OCI-LY7 (cell line): ENCODE measurements around the gene CCBE1. TPM values are rescaled to one million over a fixed set of nuclear protein-coding genes. Genes with fewer than 3 reads are reported as not detected.

Experiments used
- BruUV-seq: library from RNA; stranded (reverse); fragments of 400-500 nt; replicated peaks from 2 replicates; lab custom pipeline; 2021; lab: Mats Ljungman, UMichigan
- CTCF ChIA-PET: fragments of 300-600 bp; sonication (Branson Sonifier 250); formaldehyde crosslinking; loops from one replicate; lab custom pipeline; 2022; ENCODE audit warnings: antibody characterized with exemption; ENCODE audit not compliant: unreplicated experiment; lab: Charles Lee
- POLR2A ChIA-PET: fragments of 300-600 bp; sonication (Branson Sonifier 250); formaldehyde crosslinking; loops from one replicate; lab custom pipeline; 2022; ENCODE audit warnings: antibody characterized with exemption; lab: Charles Lee
- DNase-seq: peaks from one replicate; pipeline ENCODE4 v3.0.0-alpha.2; 2015; ENCODE audit warnings: low spot score
- H2AFZ ChIP-seq: fragments of 200-600 bp; sonication (generic), shearing (Covaris generic); 2 replicates; pipeline ENCODE4 v1.6.1; 2014; ENCODE audit warnings: mild to moderate bottlenecking, antibody characterized with exemption, low read length, moderate library complexity
- H3K27ac ChIP-seq: fragments of 200-600 bp; sonication (generic); 2 replicates; pipeline ENCODE4 v1.5.1; 2014; ENCODE audit warnings: mixed run types, low read depth, mild to moderate bottlenecking, moderate library complexity, low read length, inconsistent platforms; ENCODE audit not compliant: poor library complexity, severe bottlenecking
- H3K36me3 ChIP-seq: fragments of 200-600 bp; sonication (generic); 2 replicates; pipeline ENCODE4 v1.6.1; 2014; ENCODE audit warnings: mild to moderate bottlenecking, antibody characterized with exemption, low read length, moderate library complexity, mixed read lengths; ENCODE audit not compliant: insufficient read depth
- H3K4me1 ChIP-seq: fragments of 200-600 bp; sonication (generic); 2 replicates; pipeline ENCODE4 v1.5.1; 2014; ENCODE audit warnings: mild to moderate bottlenecking, low read length; ENCODE audit not compliant: insufficient read depth, poor library complexity, severe bottlenecking
- H3K4me2 ChIP-seq: fragments of 200-600 bp; sonication (generic); 2 replicates; pipeline ENCODE4 v1.6.1; 2014; ENCODE audit warnings: mild to moderate bottlenecking, low read length
- H3K4me3 ChIP-seq: fragments of 200-600 bp; sonication (generic); 2 replicates; pipeline ENCODE4 v1.5.1; 2014; ENCODE audit warnings: mild to moderate bottlenecking, low read depth, low read length; ENCODE audit not compliant: poor library complexity, severe bottlenecking
- H3K79me2 ChIP-seq: fragments of 200-600 bp; sonication (generic); 2 replicates; pipeline ENCODE4 v1.6.1; 2016; ENCODE audit warnings: low read depth, mild to moderate bottlenecking, low read length, moderate library complexity, mixed read lengths; ENCODE audit not compliant: insufficient read depth
- H3K9me2 ChIP-seq: fragments of 200-600 bp; sonication (generic); 2 replicates; pipeline ENCODE4 v1.6.1; 2016; ENCODE audit warnings: mild to moderate bottlenecking, low read length, mixed read lengths; ENCODE audit not compliant: insufficient read depth
- H3K9me3 ChIP-seq: fragments of 200-600 bp; sonication (generic); 2 replicates; pipeline ENCODE4 v1.6.1; 2014; ENCODE audit warnings: mild to moderate bottlenecking, mixed run types, low read length, mixed read lengths
- H4K20me1 ChIP-seq: fragments of 200-600 bp; sonication (generic); 2 replicates; pipeline ENCODE4 v1.6.1; 2014; ENCODE audit warnings: mild to moderate bottlenecking, antibody characterized with exemption, low read length, moderate library complexity, mixed read lengths; ENCODE audit not compliant: insufficient read depth
- CTCF ChIP-seq: fragments of 200-600 bp; sonication (generic); conservative IDR thresholded peaks from 2 replicates; pipeline ENCODE4 v1.5.1; 2014; ENCODE audit warnings: mild to moderate bottlenecking, antibody characterized with exemption, low read length, moderate library complexity, mixed read lengths
- EZH2phosphoT487 ChIP-seq: fragments of 200-600 bp; sonication (generic); IDR thresholded peaks from 2 replicates; pipeline ENCODE4 v1.6.1; 2018; ENCODE audit warnings: low read depth, borderline replicate concordance, mild to moderate bottlenecking, mixed run types, antibody characterized with exemption, low read length, moderate library complexity, mixed read lengths
- intact Hi-C: fragments of 100-400 bp; cut with micrococcal nuclease; formaldehyde crosslinking; loops from one replicate; pipeline ENCODE4 v1.10.0; 2022; ENCODE audit not compliant: unreplicated experiment
- total RNA-seq, 2 experiments: library from RNA; depleted of rRNA in 1 of 2; stranded (reverse); fragments of >200 nt in 1 of 2; shearing (Covaris generic) in 1 of 2; gene quantifications; 2 replicates each; pipeline ENCODE4 v1.2.3, GENCODE V29; 2014 to 2022

CCBE1 gene
- total RNA-seq, 2 experiments from 2014 or later, result 0.16 to 0.70 TPM

DNA sequence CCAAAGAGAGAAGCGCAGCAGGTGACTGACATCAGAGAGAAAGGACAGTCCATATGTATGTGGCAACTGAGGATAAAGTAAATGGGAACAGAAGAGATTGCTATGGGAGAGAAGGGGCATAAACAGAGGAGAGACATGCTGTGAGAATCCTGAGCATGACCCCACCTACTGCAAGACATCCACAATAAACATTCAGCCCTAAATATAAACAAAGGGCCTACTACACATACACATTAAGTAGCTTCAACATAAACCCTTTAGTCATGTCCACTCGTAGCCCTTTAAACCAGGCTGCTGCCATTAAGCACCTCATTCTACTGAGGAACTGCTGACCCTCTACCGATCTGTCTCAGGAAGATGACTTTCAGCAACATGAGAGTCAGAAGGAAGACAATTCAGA is 32.9 kb downstream of the CCBE1 start:
- POLR2A ChIA-PET, result no interaction called here
- H3K36me3 ChIP-seq, result no peaks in the 10 kb centered on the region
- no TSS peak for BruUV-seq

GRCh38 chr18:59663096-59663495 is 34.1 kb downstream of the CCBE1 start:
- Histone ChIP-seq H2AFZ (no peak overlapping the region), H3K27ac (no peak overlapping the region), H3K9me2 (no peaks in the 10 kb centered on the region), H4K20me1 (no peaks in the 10 kb centered on the region), H3K4me2 (no peak overlapping the region), H3K4me1 (no peaks in the 10 kb centered on the region), H3K79me2 (no peaks in the 10 kb centered on the region), H3K9me3 (no peaks in the 10 kb centered on the region), H3K36me3 (no peaks in the 10 kb centered on the region), H3K4me3 (no peak overlapping the region)
- POLR2A ChIA-PET, result no interaction called here
- no peak for TF ChIP-seq EZH2phosphoT487
- CTCF ChIA-PET, result no interaction called here
- no peak for DNase-seq
- BruUV-seq, result no TSS peak
- intact Hi-C loops, result no loop called here

More for the DNA sequence above, 32.9 kb downstream of the CCBE1 start:
- DNase-seq, result no peak
- H3K79me2 ChIP-seq, result no peaks in the 10 kb centered on the region
- no peaks in the 10 kb centered on the region for H4K20me1 ChIP-seq
- no peaks in the 10 kb centered on the region for H3K9me3 ChIP-seq
- TF ChIP-seq EZH2phosphoT487, result no peak
- TF ChIP-seq CTCF, result no peak
- no peak overlapping the region for H3K27ac ChIP-seq
- CTCF ChIA-PET, result no interaction called here
- no peak overlapping the region for H2AFZ ChIP-seq
- no peaks in the 10 kb centered on the region for H3K9me2 ChIP-seq
- no peak overlapping the region for H3K4me2 ChIP-seq
- H3K4me3 ChIP-seq, result no peak overlapping the region
- intact Hi-C loops, result no loop called here
- no peaks in the 10 kb centered on the region for H3K4me1 ChIP-seq

DNA sequence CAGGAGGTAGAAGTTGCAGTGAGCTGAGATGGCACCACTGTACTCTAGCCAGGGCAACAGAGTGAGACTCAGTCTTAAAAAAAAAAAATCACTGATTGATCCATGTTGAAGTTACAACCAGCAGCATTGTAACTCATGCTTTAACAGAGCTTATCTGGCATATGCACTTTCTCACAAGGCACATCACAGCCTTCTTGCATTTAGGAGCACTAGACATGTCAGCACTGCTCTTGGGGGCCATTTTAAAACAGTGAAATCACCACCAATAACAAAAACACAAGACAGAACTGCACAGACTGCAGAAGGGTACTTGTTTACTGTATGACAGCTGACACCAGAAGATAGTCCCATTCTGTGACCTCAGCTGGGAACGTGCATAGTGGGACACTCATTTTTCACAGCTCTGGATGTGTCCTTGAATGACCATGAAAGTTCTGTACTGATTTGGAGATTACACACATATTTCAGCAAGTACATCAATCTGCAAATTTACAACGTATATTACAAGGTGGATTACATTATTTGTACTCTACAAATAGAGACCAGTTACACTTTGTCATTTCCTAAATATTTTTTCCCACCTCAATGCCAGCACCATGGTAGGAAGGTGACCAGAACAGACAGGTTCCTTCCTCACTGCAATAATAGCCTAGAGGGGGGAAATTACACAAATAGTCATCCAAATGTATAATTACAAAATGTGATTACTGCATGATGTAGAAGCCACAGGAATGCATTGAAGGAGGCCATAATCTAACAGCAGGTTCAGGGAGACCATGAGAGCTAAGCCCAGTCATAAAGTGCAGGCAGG is 35.1 kb downstream of the CCBE1 start:
- Histone ChIP-seq H3K36me3 (no peaks in the 10 kb centered on the region), H3K4me2 (no peak overlapping the region), H4K20me1 (no peaks in the 10 kb centered on the region), H3K9me3 (no peaks in the 10 kb centered on the region), H3K79me2 (no peaks in the 10 kb centered on the region), H3K4me3 (no peak overlapping the region), H2AFZ (no peak overlapping the region), H3K27ac (no peak overlapping the region), H3K4me1 (no peaks in the 10 kb centered on the region), H3K9me2 (no peaks in the 10 kb centered on the region)
- no peak for DNase-seq
- no TSS peak for BruUV-seq
- intact Hi-C loops, result no loop called here
- ChIA-PET POLR2A (no interaction called here), CTCF (no interaction called here)
- TF ChIP-seq CTCF, result no peak
- no peak for TF ChIP-seq EZH2phosphoT487
